Mononuclear cell (primary cell): Measurements from ENCODE around the gene SMYD3. TPM values are rescaled to one million over a fixed set of nuclear protein-coding genes. Genes with fewer than 3 reads are reported as not detected.

Experiments
- H3K27me3 ChIP-seq: 2 replicates; pipeline ENCODE4 v1.6.0; 2011; ENCODE audit warnings: low read length, control low read depth; ENCODE audit not compliant: insufficient read depth
- H3K4me1 ChIP-seq: 2 replicates; pipeline ENCODE4 v1.5.1; 2011; ENCODE audit warnings: mild to moderate bottlenecking, low read length, control low read depth; ENCODE audit not compliant: insufficient read depth
- H3K4me3 ChIP-seq: 2 replicates; pipeline ENCODE4 v1.5.1; 2011; ENCODE audit warnings: mild to moderate bottlenecking, low read length, moderate library complexity
- H3K9me3 ChIP-seq: 2 replicates; pipeline ENCODE4 v1.5.1; 2011; ENCODE audit warnings: low read depth, mild to moderate bottlenecking, control low read depth, low read length
- total RNA-seq: library from RNA; depleted of rRNA; stranded (reverse); fragments of >200 nt; gene quantifications from one replicate; pipeline ENCODE4 v1.2.3, GENCODE V29; 2012

The SMYD3 gene
- total RNA-seq, 1 donor, result 18.2 TPM

- Histone ChIP-seq H3K27me3 (no peaks in the 10 kb centered on the region), H3K4me1 (peaks cover 6% of the 10 kb centered on the region), H3K4me3 (no peak overlapping the region), H3K9me3 (no peaks in the 10 kb centered on the region)
Measured at GRCh38 chr1:246425139-246425794, 81.8 kb downstream of the SMYD3 start.

GRCh38 chr1:246420300-246420699, 86.8 kb downstream of the SMYD3 start:
- Histone ChIP-seq H3K9me3 (no peaks in the 10 kb centered on the region), H3K4me3 (no peak overlapping the region), H3K4me1 (no peaks in the 10 kb centered on the region), H3K27me3 (no peaks in the 10 kb centered on the region)

GRCh38 chr1:246418565-246419312, 88.3 kb downstream of the SMYD3 start:
- no peak overlapping the region for H3K4me3 ChIP-seq
- no peaks in the 10 kb centered on the region for H3K27me3 ChIP-seq
- H3K9me3 ChIP-seq, result no peaks in the 10 kb centered on the region
- H3K4me1 ChIP-seq, result no peaks in the 10 kb centered on the region

- Histone ChIP-seq H3K4me3 (no peak overlapping the region), H3K27me3 (no peaks in the 10 kb centered on the region), H3K9me3 (no peaks in the 10 kb centered on the region), H3K4me1 (no peaks in the 10 kb centered on the region)
Measured at GRCh38 chr1:246417813-246418564, 89.1 kb downstream of the SMYD3 start.

- no peak overlapping the region for H3K4me3 ChIP-seq
- no peaks in the 10 kb centered on the region for H3K27me3 ChIP-seq
- H3K4me1 ChIP-seq, result no peaks in the 10 kb centered on the region
- H3K9me3 ChIP-seq, result no peaks in the 10 kb centered on the region
Measured at GRCh38 chr1:246417152-246417812, 89.8 kb downstream of the SMYD3 start.

GRCh38 chr1:246416261-246416660, 90.8 kb downstream of the SMYD3 start:
- H3K27me3 ChIP-seq, result no peaks in the 10 kb centered on the region
- no peaks in the 10 kb centered on the region for H3K4me1 ChIP-seq
- H3K9me3 ChIP-seq, result no peaks in the 10 kb centered on the region

GRCh38 chr1:246415028-246415427, 92.1 kb downstream of the SMYD3 start:
- no peak overlapping the region for H3K4me3 ChIP-seq
- H3K9me3 ChIP-seq, result no peaks in the 10 kb centered on the region
- H3K27me3 ChIP-seq, result no peaks in the 10 kb centered on the region
- no peaks in the 10 kb centered on the region for H3K4me1 ChIP-seq

More at GRCh38 chr1:246416261-246416660, 90.8 kb downstream of the SMYD3 start:
- H3K4me3 ChIP-seq, result no peak overlapping the region

- Histone ChIP-seq H3K4me3 (no peak overlapping the region), H3K4me1 (no peaks in the 10 kb centered on the region), H3K9me3 (no peaks in the 10 kb centered on the region), H3K27me3 (no peaks in the 10 kb centered on the region)
Measured at GRCh38 chr1:246413430-246413829, 93.6 kb downstream of the SMYD3 start.

- H3K4me3 ChIP-seq, result no peak overlapping the region
- no peaks in the 10 kb centered on the region for H3K4me1 ChIP-seq
- H3K27me3 ChIP-seq, result no peaks in the 10 kb centered on the region
- H3K9me3 ChIP-seq, result no peaks in the 10 kb centered on the region
Measured at GRCh38 chr1:246404078-246404477, 103.0 kb downstream of the SMYD3 start.

GRCh38 chr1:246398126-246398813, 108.8 kb downstream of the SMYD3 start:
- H3K4me3 ChIP-seq, result no peak overlapping the region
- no peaks in the 10 kb centered on the region for H3K27me3 ChIP-seq
- H3K4me1 ChIP-seq, result no peaks in the 10 kb centered on the region
- no peaks in the 10 kb centered on the region for H3K9me3 ChIP-seq

- Histone ChIP-seq H3K4me3 (no peak overlapping the region), H3K9me3 (no peaks in the 10 kb centered on the region), H3K4me1 (no peaks in the 10 kb centered on the region), H3K27me3 (no peaks in the 10 kb centered on the region)
Measured at GRCh38 chr1:246397046-246397445, 110.0 kb downstream of the SMYD3 start.

GRCh38 chr1:246396322-246396721, 110.8 kb downstream of the SMYD3 start:
- Histone ChIP-seq H3K4me3 (no peak overlapping the region), H3K27me3 (no peaks in the 10 kb centered on the region), H3K4me1 (no peaks in the 10 kb centered on the region), H3K9me3 (peaks cover 7% of the 10 kb centered on the region)

GRCh38 chr1:246394121-246394520, 113.0 kb downstream of the SMYD3 start:
- no peak overlapping the region for H3K4me3 ChIP-seq
- no peaks in the 10 kb centered on the region for H3K27me3 ChIP-seq
- peaks cover 7% of the 10 kb centered on the region for H3K9me3 ChIP-seq
- no peaks in the 10 kb centered on the region for H3K4me1 ChIP-seq

- Histone ChIP-seq H3K9me3 (peaks cover 7% of the 10 kb centered on the region), H3K27me3 (no peaks in the 10 kb centered on the region), H3K4me3 (no peak overlapping the region), H3K4me1 (no peaks in the 10 kb centered on the region)
Measured at GRCh38 chr1:246390855-246391254, 116.2 kb downstream of the SMYD3 start.
